Immature natural killer cell (primary cell): ENCODE results near the gene AHRR. TPM values are rescaled to one million over a fixed set of nuclear protein-coding genes. Genes with fewer than 3 reads are reported as not detected.
"Not testable (repeated sequence)": the region's sequence is repeated elsewhere in the genome, so short reads cannot be mapped to it uniquely, and the experiment has no call there.

Source experiments
- DNase-seq, 3 donors: peaks; one replicate each; pipeline ENCODE4 v3.0.0; 2022; ENCODE audit warnings: mixed read lengths in 1 of 3
- H3K27ac Mint-ChIP-seq, 6 donors: one replicate each; pipeline ENCODE4 v1.8.0; 2020; ENCODE audit warnings: mixed read lengths in 6 of 6, mild to moderate bottlenecking in 5 of 6, inconsistent platforms in 4 of 6, moderate library complexity in 3 of 6
- H3K27me3 Mint-ChIP-seq, 3 donors: one replicate each; pipeline ENCODE4 v1.8.0; 2020 to 2021; ENCODE audit warnings: low read depth in 3 of 3, mild to moderate bottlenecking in 3 of 3, mixed read lengths in 3 of 3, moderate library complexity in 3 of 3, inconsistent platforms in 1 of 3
- H3K36me3 Mint-ChIP-seq, 3 donors: one replicate each; pipeline ENCODE4 v1.8.0; 2020; ENCODE audit warnings: mixed read lengths in 3 of 3, inconsistent platforms in 2 of 3, mild to moderate bottlenecking in 2 of 3
- H3K4me1 Mint-ChIP-seq, 2 donors: one replicate each; pipeline ENCODE4 v1.8.0; 2020; ENCODE audit warnings: inconsistent platforms in 2 of 2, mild to moderate bottlenecking in 2 of 2, mixed read lengths in 2 of 2, moderate library complexity in 1 of 2
- H3K4me3 Mint-ChIP-seq, 5 donors: one replicate each; pipeline ENCODE4 v1.8.0; 2020; ENCODE audit warnings: mild to moderate bottlenecking in 5 of 5, mixed read lengths in 5 of 5, inconsistent platforms in 3 of 5, moderate library complexity in 3 of 5
- H3K9me3 Mint-ChIP-seq, 6 donors: one replicate each; pipeline ENCODE4 v1.8.0; 2020; ENCODE audit warnings: mild to moderate bottlenecking in 6 of 6, mixed read lengths in 6 of 6, inconsistent platforms in 4 of 6, moderate library complexity in 3 of 6
- polyA plus RNA-seq, 3 donors: library from polyadenylated mRNA; unstranded; fragments of 300-500 nt; fragmentation: Illumina TruSeq; gene quantifications; one replicate each; pipeline ENCODE4 v1.2.3, GENCODE V29; 2021

AHRR gene
- under 1 TPM in 1 of 3 donors, not detected in 2; 0.16 TPM for polyA plus RNA-seq

- H3K27me3 Mint-ChIP-seq = peaks cover 2 to 12% (median 11%) of the 10 kb centered on the region in 3 donors
- peaks cover 0 to 3% of the 10 kb centered on the region in 2 donors for H3K4me1 Mint-ChIP-seq
- H3K27ac Mint-ChIP-seq = no peak within 1 kb of the TSS
- no peaks in the 10 kb centered on the region for H3K36me3 Mint-ChIP-seq
- H3K9me3 Mint-ChIP-seq = no peaks in the 10 kb centered on the region
- DNase-seq = no peak
- peak within 1 kb of the TSS in 3 of 5 donors; percentile 41 to 57 (median 53) for H3K4me3 Mint-ChIP-seq
These were observed at the start of gene AHRR for GRCh38 chr5:321230-321725. Gene AHRR, plus strand, starts transcription at chr5:321714. Its CDS starts 22,189 bp downstream, at chr5:343903.

GRCh38 chr5:271828-272167 is 49.7 kb upstream of the AHRR start:
- not testable (repeated sequence) for H3K36me3 Mint-ChIP-seq, H3K9me3 Mint-ChIP-seq, DNase-seq
- peak overlapping the region in 3 of 6 donors; percentile 73 to 93 (median 89) for H3K27ac Mint-ChIP-seq
- peak overlapping the region; percentile 49 to 99 (median 96) for H3K4me3 Mint-ChIP-seq
- peaks cover 27 to 45% of the 10 kb centered on the region in 2 donors for H3K4me1 Mint-ChIP-seq
- peaks cover 7 to 11% (median 11%) of the 10 kb centered on the region in 3 donors for H3K27me3 Mint-ChIP-seq

GRCh38 chr5:273091-273490 is 48.4 kb upstream of the AHRR start:
- Mint-ChIP-seq H3K27ac (peak overlapping the region; percentile 67 to 89 (median 82)), H3K4me3 (peak overlapping the region; percentile 70 to 94 (median 82)), H3K27me3 (peaks cover 7 to 11% (median 11%) of the 10 kb centered on the region in 3 donors), H3K4me1 (peaks cover 27 to 46% of the 10 kb centered on the region in 2 donors)
- not testable (repeated sequence) for H3K36me3 Mint-ChIP-seq, H3K9me3 Mint-ChIP-seq, DNase-seq

GRCh38 chr5:273491-273890 is 48.0 kb upstream of the AHRR start:
- not testable (repeated sequence) for DNase-seq, H3K9me3 Mint-ChIP-seq, H3K36me3 Mint-ChIP-seq
- Mint-ChIP-seq H3K4me3 (peak overlapping the region; percentile 70 to 94 (median 82)), H3K27ac (peak overlapping the region in 5 of 6 donors; percentile 67 to 89 (median 78)), H3K4me1 (peaks cover 27 to 46% of the 10 kb centered on the region in 2 donors), H3K27me3 (peaks cover 7 to 11% (median 11%) of the 10 kb centered on the region in 3 donors)

GRCh38 chr5:274346-274745 is 47.2 kb upstream of the AHRR start:
- not testable (repeated sequence) for DNase-seq, H3K4me3 Mint-ChIP-seq, H3K9me3 Mint-ChIP-seq, H3K36me3 Mint-ChIP-seq
- H3K27ac Mint-ChIP-seq = peak overlapping the region in 1 of 6 donors; percentile 56
- peaks cover 32 to 49% of the 10 kb centered on the region in 2 donors for H3K4me1 Mint-ChIP-seq
- peaks cover 7 to 11% (median 9%) of the 10 kb centered on the region in 3 donors for H3K27me3 Mint-ChIP-seq

- Mint-ChIP-seq H3K9me3 (no peaks in the 10 kb centered on the region), H3K27me3 (peaks cover 0 to 6% (median 2%) of the 10 kb centered on the region in 3 donors), H3K4me1 (peaks cover 49 to 52% of the 10 kb centered on the region in 2 donors), H3K27ac (no peak overlapping the region), H3K4me3 (no peak overlapping the region), H3K36me3 (peaks cover 0 to 4% (median 3%) of the 10 kb centered on the region in 3 donors)
- no peak for DNase-seq
These were observed 42.9 kb upstream of the AHRR start for GRCh38 chr5:278646-279045.

GRCh38 chr5:279051-279665 is 42.4 kb upstream of the AHRR start:
- H3K4me3 Mint-ChIP-seq, H3K27ac Mint-ChIP-seq, H3K27me3 Mint-ChIP-seq: not testable (repeated sequence)

GRCh38 chr5:285991-286557 is 35.4 kb upstream of the AHRR start:
- H3K27ac Mint-ChIP-seq = no peak overlapping the region
- H3K9me3 Mint-ChIP-seq = no peaks in the 10 kb centered on the region
- peaks cover 0 to 5% (median 4%) of the 10 kb centered on the region in 3 donors for H3K27me3 Mint-ChIP-seq
- peaks cover 0 to 21% (median 6%) of the 10 kb centered on the region in 3 donors for H3K36me3 Mint-ChIP-seq
- no peak for DNase-seq
- peaks cover 50 to 57% of the 10 kb centered on the region in 2 donors for H3K4me1 Mint-ChIP-seq
- no peak overlapping the region for H3K4me3 Mint-ChIP-seq

More at GRCh38 chr5:279051-279665, 42.4 kb upstream of the AHRR start:
- DNase-seq, H3K36me3 Mint-ChIP-seq, H3K9me3 Mint-ChIP-seq: not testable (repeated sequence)
- peaks cover 50 to 52% of the 10 kb centered on the region in 2 donors for H3K4me1 Mint-ChIP-seq

GRCh38 chr5:290200-290599 is 31.3 kb upstream of the AHRR start:
- not testable (repeated sequence) for H3K27me3 Mint-ChIP-seq
- peaks cover 15 to 37% of the 10 kb centered on the region in 2 donors for H3K4me1 Mint-ChIP-seq

GRCh38 chr5:291345-291744 is 30.2 kb upstream of the AHRR start:
- H3K9me3 Mint-ChIP-seq, H3K27ac Mint-ChIP-seq, H3K4me3 Mint-ChIP-seq, DNase-seq, H3K27me3 Mint-ChIP-seq: not testable (repeated sequence)
- peaks cover 13 to 40% of the 10 kb centered on the region in 2 donors for H3K4me1 Mint-ChIP-seq
- peaks cover 0 to 20% (median 9%) of the 10 kb centered on the region in 3 donors for H3K36me3 Mint-ChIP-seq

More at GRCh38 chr5:290200-290599, 31.3 kb upstream of the AHRR start:
- H3K36me3 Mint-ChIP-seq = peaks cover 0 to 23% (median 9%) of the 10 kb centered on the region in 3 donors
- H3K4me3 Mint-ChIP-seq, DNase-seq, H3K27ac Mint-ChIP-seq, H3K9me3 Mint-ChIP-seq: not testable (repeated sequence)

GRCh38 chr5:294788-295187 is 26.7 kb upstream of the AHRR start:
- H3K4me3 Mint-ChIP-seq, H3K27ac Mint-ChIP-seq, H3K9me3 Mint-ChIP-seq, DNase-seq, H3K27me3 Mint-ChIP-seq: not testable (repeated sequence)
- H3K4me1 Mint-ChIP-seq = peaks cover 24 to 49% of the 10 kb centered on the region in 2 donors
- peaks cover 0 to 15% (median 9%) of the 10 kb centered on the region in 3 donors for H3K36me3 Mint-ChIP-seq

- not testable (repeated sequence) for H3K9me3 Mint-ChIP-seq, H3K27me3 Mint-ChIP-seq, DNase-seq
- H3K4me1 Mint-ChIP-seq = peaks cover 28 to 47% of the 10 kb centered on the region in 2 donors
- peaks cover 0 to 11% (median 9%) of the 10 kb centered on the region in 3 donors for H3K36me3 Mint-ChIP-seq
- H3K4me3 Mint-ChIP-seq = peak overlapping the region in 4 of 5 donors; percentile 40 to 47 (median 41)
- peak overlapping the region in 1 of 6 donors; percentile 65 for H3K27ac Mint-ChIP-seq
These were observed 25.3 kb upstream of the AHRR start for GRCh38 chr5:296207-296606.

- not testable (repeated sequence) for H3K36me3 Mint-ChIP-seq, H3K9me3 Mint-ChIP-seq, H3K27me3 Mint-ChIP-seq
- H3K4me3 Mint-ChIP-seq = peak overlapping the region; percentile 47 to 61 (median 52)
- peaks cover 33 to 46% of the 10 kb centered on the region in 2 donors for H3K4me1 Mint-ChIP-seq
- DNase-seq = peak; percentile 19 to 29 (median 25)
- peak overlapping the region in 3 of 6 donors; percentile 46 to 56 (median 48) for H3K27ac Mint-ChIP-seq
These were observed 24.6 kb upstream of the AHRR start for GRCh38 chr5:296954-297353.

GRCh38 chr5:297448-297847 is 24.1 kb upstream of the AHRR start:
- Mint-ChIP-seq H3K4me1 (peaks cover 38 to 48% of the 10 kb centered on the region in 2 donors), H3K27ac (peak overlapping the region in 4 of 6 donors; percentile 46 to 71 (median 54)), H3K4me3 (peak overlapping the region; percentile 5 to 61 (median 53))
- H3K9me3 Mint-ChIP-seq, H3K36me3 Mint-ChIP-seq, H3K27me3 Mint-ChIP-seq, DNase-seq: not testable (repeated sequence)
